A673 (cell line): ENCODE results near the gene DIP2C. TPM values are rescaled to one million over a fixed set of nuclear protein-coding genes. Genes with fewer than 3 reads are reported as not detected.

ENCODE experiments used
- BruUV-seq: library from RNA; stranded (reverse); fragments of 400-500 nt; replicated peaks from 2 replicates; lab custom pipeline; 2021; lab: Mats Ljungman, UMichigan
- CTCF ChIA-PET: fragments of 300-600 bp; sonication (Branson Sonifier 250); formaldehyde crosslinking; loops from one replicate; lab custom pipeline; 2022; ENCODE audit warnings: antibody characterized with exemption; lab: Charles Lee
- POLR2A ChIA-PET: fragments of 300-600 bp; sonication (Branson Sonifier 250); formaldehyde crosslinking; loops from one replicate; lab custom pipeline; 2022; ENCODE audit warnings: antibody characterized with exemption; ENCODE audit not compliant: low non-redundant PET; lab: Charles Lee
- DNase-seq: peaks from one replicate; pipeline ENCODE4 v3.0.0-alpha.2; 2015; ENCODE audit warnings: low spot score
- H3K27ac ChIP-seq: fragments of 200-600 bp; sonication (generic); 2 replicates; pipeline ENCODE4 v1.5.1; 2016; ENCODE audit warnings: mixed run types, low read depth, mild to moderate bottlenecking, mixed read lengths, antibody characterized with exemption, low read length; ENCODE audit not compliant: poor library complexity, severe bottlenecking
- H3K27me3 ChIP-seq: fragments of 200-600 bp; sonication (generic); replicated peaks from 2 replicates; pipeline ENCODE4 v1.6.1; 2017; ENCODE audit warnings: mixed run types, low read depth, mild to moderate bottlenecking, mixed read lengths, antibody characterized with exemption, low read length; ENCODE audit not compliant: insufficient read depth, poor library complexity
- H3K36me3 ChIP-seq: fragments of 200-600 bp; sonication (generic); 2 replicates; pipeline ENCODE4 v1.6.1; 2016; ENCODE audit warnings: mixed run types, mild to moderate bottlenecking, mixed read lengths, antibody characterized with exemption, low read length; ENCODE audit not compliant: insufficient read depth, poor library complexity, severe bottlenecking
- H3K4me1 ChIP-seq: fragments of 200-600 bp; sonication (generic); 2 replicates; pipeline ENCODE4 v1.6.1; 2017; ENCODE audit warnings: mixed run types, mild to moderate bottlenecking, mixed read lengths, antibody characterized with exemption, low read length; ENCODE audit not compliant: insufficient read depth, poor library complexity, severe bottlenecking
- H3K4me3 ChIP-seq: fragments of 200-600 bp; sonication (generic); 2 replicates; pipeline ENCODE4 v1.5.1; 2016; ENCODE audit warnings: low read depth, mixed run types, mild to moderate bottlenecking, mixed read lengths, low read length; ENCODE audit not compliant: poor library complexity, severe bottlenecking
- H3K9me3 ChIP-seq: fragments of 200-600 bp; sonication (generic); 2 replicates; pipeline ENCODE4 v1.6.1; 2016; ENCODE audit warnings: mixed run types, low read depth, mild to moderate bottlenecking, mixed read lengths, antibody characterized with exemption, low read length; ENCODE audit not compliant: poor library complexity, severe bottlenecking
- CTCF ChIP-seq: fragments of 300-800, 200-600 bp; sonication (generic); conservative IDR thresholded peaks from 2 replicates; pipeline ENCODE4 v1.5.1; 2017; ENCODE audit warnings: low read depth, mild to moderate bottlenecking, antibody characterized with exemption, low read length, moderate library complexity, mixed read lengths
- EZH2 ChIP-seq: fragments of 200-600 bp; sonication (generic); IDR thresholded peaks from 2 replicates; pipeline ENCODE4 v1.6.1; 2017; ENCODE audit warnings: borderline replicate concordance, low read depth, mild to moderate bottlenecking, mixed read lengths, antibody characterized with exemption, low read length; ENCODE audit not compliant: poor library complexity, severe bottlenecking
- intact Hi-C: fragments of 100-400 bp; cut with micrococcal nuclease; formaldehyde crosslinking; loops from one replicate; pipeline ENCODE4 v1.10.0; 2022; ENCODE audit not compliant: unreplicated experiment
- total RNA-seq: library from RNA; stranded (reverse); gene quantifications from 2 replicates; pipeline ENCODE4 v1.2.3, GENCODE V29; 2021

Gene DIP2C
- total RNA-seq, 1 experiment from 2014 or later, result 13.2 TPM

- Histone ChIP-seq H3K27ac (no peak overlapping the region), H3K9me3 (no peaks in the 10 kb centered on the region), H3K4me3 (no peak overlapping the region), H3K27me3 (no peaks in the 10 kb centered on the region), H3K36me3 (peaks cover 5% of the 10 kb centered on the region), H3K4me1 (no peaks in the 10 kb centered on the region)
- ChIA-PET CTCF (no interaction called here), POLR2A (no interaction called here)
- no TSS peak for BruUV-seq
- DNase-seq, result no peak
- intact Hi-C loops, result no loop called here
- TF ChIP-seq EZH2, result no peak
- TF ChIP-seq CTCF, result no peak
Observed at GRCh38 chr10:363152-363551, 326.3 kb downstream of the DIP2C start.

GRCh38 chr10:361203-362081, 328.0 kb downstream of the DIP2C start:
- Histone ChIP-seq H3K4me3 (no peak overlapping the region), H3K36me3 (peaks cover 4% of the 10 kb centered on the region), H3K4me1 (no peaks in the 10 kb centered on the region), H3K9me3 (no peaks in the 10 kb centered on the region), H3K27me3 (no peaks in the 10 kb centered on the region), H3K27ac (no peak overlapping the region)
- intact Hi-C loops, result no loop called here
- TF ChIP-seq CTCF (no peak), EZH2 (no peak)
- ChIA-PET POLR2A (no interaction called here), CTCF (no interaction called here)
- DNase-seq, result no peak
- no TSS peak for BruUV-seq

- no peaks in the 10 kb centered on the region for H3K9me3 ChIP-seq
- TF ChIP-seq CTCF, result no peak
- no peak for TF ChIP-seq EZH2
- no peaks in the 10 kb centered on the region for H3K36me3 ChIP-seq
- no peaks in the 10 kb centered on the region for H3K27me3 ChIP-seq
- no peak for DNase-seq
- no peak overlapping the region for H3K4me3 ChIP-seq
- BruUV-seq, result no TSS peak
- no peaks in the 10 kb centered on the region for H3K4me1 ChIP-seq
- ChIA-PET CTCF (no interaction called here), POLR2A (no interaction called here)
- H3K27ac ChIP-seq, result no peak overlapping the region
- intact Hi-C loops, result no loop called here
Observed at GRCh38 chr10:360653-361052, 328.8 kb downstream of the DIP2C start.
